Adipocyte (in vitro differentiated cells): ENCODE data around the gene MAPK7.
A peak's percentile ranks its signal among the peaks of the same experiment; 100 is the strongest.

Experiments
- DNase-seq: peaks from one replicate; pipeline ENCODE4 v3.0.0-alpha.2; 2015; ENCODE audit warnings: low read depth
- H3K27me3 ChIP-seq: replicated peaks from 2 replicates; pipeline ENCODE4 v1.7.0; 2013; ENCODE audit warnings: mild to moderate bottlenecking, low read length, moderate library complexity; ENCODE audit not compliant: control insufficient read depth, insufficient read depth
- H3K36me3 ChIP-seq: 2 replicates; pipeline ENCODE4 v1.7.0; 2013; ENCODE audit warnings: low read length, mild to moderate bottlenecking, moderate library complexity; ENCODE audit not compliant: control insufficient read depth, insufficient read depth, severe bottlenecking
- H3K4me1 ChIP-seq: 2 replicates; pipeline ENCODE4 v1.7.0; 2013; ENCODE audit warnings: mild to moderate bottlenecking, low read length, moderate library complexity; ENCODE audit not compliant: control insufficient read depth, insufficient read depth
- H3K4me3 ChIP-seq: 2 replicates; pipeline ENCODE4 v1.7.0; 2013; ENCODE audit warnings: mild to moderate bottlenecking, low read length, moderate library complexity
- H3K9ac ChIP-seq: 2 replicates; pipeline ENCODE4 v1.7.0; 2013; ENCODE audit warnings: mild to moderate bottlenecking, low read length, moderate library complexity
- H3K9me3 ChIP-seq: 2 replicates; pipeline ENCODE4 v1.7.0; 2013; ENCODE audit warnings: mild to moderate bottlenecking, low read length, moderate library complexity; ENCODE audit not compliant: control insufficient read depth

MAPK7 gene

GRCh38 chr17:19383681-19384470 lies 5.6 kb downstream of the MAPK7 start:
- Histone ChIP-seq H3K4me3 (no peak overlapping the region), H3K9me3 (no peaks in the 10 kb centered on the region), H3K36me3 (peaks cover 45% of the 10 kb centered on the region), H3K27me3 (no peaks in the 10 kb centered on the region), H3K9ac (peak overlapping the region; percentile 43), H3K4me1 (peaks cover 59% of the 10 kb centered on the region)
- DNase-seq: peak; percentile 44

- H3K9ac ChIP-seq: peak overlapping the region; percentile 63
- H3K27me3 ChIP-seq: no peaks in the 10 kb centered on the region
- H3K4me3 ChIP-seq: peak overlapping the region; percentile 31
- H3K4me1 ChIP-seq: peaks cover 58% of the 10 kb centered on the region
- H3K36me3 ChIP-seq: peaks cover 43% of the 10 kb centered on the region
- DNase-seq: peak; percentile 95
- no peaks in the 10 kb centered on the region for H3K9me3 ChIP-seq
These were observed 6.6 kb downstream of the MAPK7 start for GRCh38 chr17:19384723-19385391.

- peaks cover 36% of the 10 kb centered on the region for H3K36me3 ChIP-seq
- H3K4me1 ChIP-seq: peaks cover 54% of the 10 kb centered on the region
- H3K27me3 ChIP-seq: no peaks in the 10 kb centered on the region
- peak overlapping the region; percentile 63 for H3K9ac ChIP-seq
- H3K4me3 ChIP-seq: peak overlapping the region; percentile 31
- H3K9me3 ChIP-seq: no peaks in the 10 kb centered on the region
- no peak for DNase-seq
These were observed 7.3 kb downstream of the MAPK7 start for GRCh38 chr17:19385521-19385983.

GRCh38 chr17:19386051-19386929 lies 8.0 kb downstream of the MAPK7 start:
- Histone ChIP-seq H3K4me3 (peak overlapping the region; percentile 68), H3K27me3 (no peaks in the 10 kb centered on the region), H3K9ac (peak overlapping the region; percentile 82), H3K9me3 (no peaks in the 10 kb centered on the region), H3K4me1 (peaks cover 54% of the 10 kb centered on the region), H3K36me3 (peaks cover 28% of the 10 kb centered on the region)
- DNase-seq: peak; percentile 90

- Histone ChIP-seq H3K9ac (peak within 1 kb of the TSS; percentile 82), H3K4me1 (peaks cover 54% of the 10 kb centered on the region), H3K36me3 (peaks cover 22% of the 10 kb centered on the region), H3K27me3 (no peaks in the 10 kb centered on the region), H3K4me3 (peak within 1 kb of the TSS; percentile 68), H3K9me3 (no peaks in the 10 kb centered on the region)
- peak; percentile 95 for DNase-seq
These were observed 8.9 kb downstream of the MAPK7 start, which contains the start of gene MFAP4 for GRCh38 chr17:19386974-19387920. Gene MFAP4 (minus strand): TSS chr17:19387190. CDS start chr17:19387155, 35 bp downstream.

GRCh38 chr17:19387921-19388521 lies 9.7 kb downstream of the MAPK7 start:
- Histone ChIP-seq H3K9me3 (no peaks in the 10 kb centered on the region), H3K4me3 (no peak overlapping the region), H3K36me3 (peaks cover 14% of the 10 kb centered on the region), H3K9ac (peak overlapping the region; percentile 82), H3K4me1 (peaks cover 54% of the 10 kb centered on the region), H3K27me3 (no peaks in the 10 kb centered on the region)
- peak; percentile 84 for DNase-seq

GRCh38 chr17:19388791-19389785 lies 10.8 kb downstream of the MAPK7 start:
- peak; percentile 24 for DNase-seq
- Histone ChIP-seq H3K4me3 (no peak overlapping the region), H3K9ac (no peak overlapping the region), H3K36me3 (peaks cover 4% of the 10 kb centered on the region), H3K27me3 (no peaks in the 10 kb centered on the region), H3K9me3 (no peaks in the 10 kb centered on the region), H3K4me1 (peaks cover 50% of the 10 kb centered on the region)

- no peak for DNase-seq
- no peaks in the 10 kb centered on the region for H3K36me3 ChIP-seq
- H3K4me3 ChIP-seq: no peak overlapping the region
- peaks cover 32% of the 10 kb centered on the region for H3K4me1 ChIP-seq
- H3K9me3 ChIP-seq: no peaks in the 10 kb centered on the region
- H3K27me3 ChIP-seq: no peaks in the 10 kb centered on the region
- no peak overlapping the region for H3K9ac ChIP-seq
These were observed 12.7 kb downstream of the MAPK7 start for GRCh38 chr17:19390951-19391350.

- Histone ChIP-seq H3K36me3 (no peaks in the 10 kb centered on the region), H3K27me3 (no peaks in the 10 kb centered on the region), H3K9ac (no peak overlapping the region), H3K4me3 (no peak overlapping the region), H3K4me1 (peaks cover 27% of the 10 kb centered on the region), H3K9me3 (no peaks in the 10 kb centered on the region)
- no peak for DNase-seq
These were observed 13.1 kb downstream of the MAPK7 start for GRCh38 chr17:19391432-19391831.
